A549 (cell line): ENCODE data around the gene DCTD.

Source experiments
- CEBPB ChIP-seq, 2 experiments: fragments of >200 bp in 1 of 2; sonication (Bioruptor Twin) in 1 of 2; formaldehyde crosslinking in 1 of 2; IDR thresholded peaks; 2 replicates each; pipeline ENCODE4 v1.6.1; 2012 to 2016
- EHMT2 ChIP-seq: fragments of 200-600 bp; sonication (generic); IDR thresholded peaks from 2 replicates; pipeline ENCODE4 v1.6.1; 2016; ENCODE audit warnings: antibody characterized with exemption, low read depth, mild to moderate bottlenecking, moderate library complexity
- RCOR1 ChIP-seq: fragments of 150-350 bp; IDR thresholded peaks from 2 replicates; pipeline ENCODE4 v1.6.1; 2014; ENCODE audit warnings: antibody characterized with exemption, low read length, low read depth
- RFX5 ChIP-seq: fragments of 450-650 bp; IDR thresholded peaks from 2 replicates; pipeline ENCODE4 v1.7.1; 2014; ENCODE audit warnings: antibody characterized with exemption, mild to moderate bottlenecking, moderate library complexity
- TF ChIP-seq, protein P1 (sequence below): fragments of >200 bp; sonication (Bioruptor Twin); formaldehyde crosslinking; IDR thresholded peaks from 3 replicates; pipeline ENCODE4 v1.5.1; 2016
- TF ChIP-seq, protein P2 (sequence below): fragments of 250-450 bp; sonication (Bioruptor Pico); IDR thresholded peaks from 2 replicates; pipeline ENCODE4 v1.5.0; 2021; ENCODE audit warnings: mild to moderate bottlenecking, moderate library complexity, borderline replicate concordance
- TF ChIP-seq, protein P3 (sequence below): fragments of 200-600 bp; sonication (generic); IDR thresholded peaks from 2 replicates; pipeline ENCODE4 v1.6.1; 2016; ENCODE audit warnings: antibody characterized with exemption, mild to moderate bottlenecking, moderate library complexity

DNA sequence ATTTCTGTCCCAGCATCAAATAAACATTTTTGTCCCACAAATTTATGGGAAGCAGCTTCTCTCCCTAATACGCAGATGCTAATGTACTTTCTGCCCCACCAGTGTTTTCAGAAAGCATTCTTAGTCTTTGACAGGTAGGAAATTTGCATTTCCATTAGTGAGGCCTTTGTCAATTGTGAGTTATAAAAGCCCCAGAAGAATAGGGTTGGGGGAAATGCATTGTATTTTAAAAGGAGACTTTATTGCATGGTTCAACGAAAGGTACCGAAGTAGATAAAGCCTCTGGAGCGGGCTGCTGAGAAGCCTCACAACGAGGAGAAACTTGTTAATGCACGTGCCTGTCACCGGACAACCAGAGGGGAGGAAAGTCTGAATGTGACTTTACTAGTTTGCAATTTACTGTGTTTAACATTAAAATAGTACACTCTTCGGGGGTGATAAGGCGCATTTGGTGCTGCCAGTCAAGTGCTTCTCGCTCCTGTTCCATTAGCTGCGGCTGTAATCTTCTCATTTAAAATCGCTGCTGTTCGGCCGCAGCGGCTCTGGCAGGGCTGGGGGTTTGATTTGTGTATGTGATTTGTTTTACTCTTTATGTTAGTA is 63.4 kb downstream of the DCTD start:
- TF ChIP-seq CEBPB (IDR thresholded peaks at IDR 0.05) = no peak
- TF ChIP-seq EHMT2 = no peak
- TF ChIP-seq RFX5 = no peak
- TF ChIP-seq, protein P1, sequence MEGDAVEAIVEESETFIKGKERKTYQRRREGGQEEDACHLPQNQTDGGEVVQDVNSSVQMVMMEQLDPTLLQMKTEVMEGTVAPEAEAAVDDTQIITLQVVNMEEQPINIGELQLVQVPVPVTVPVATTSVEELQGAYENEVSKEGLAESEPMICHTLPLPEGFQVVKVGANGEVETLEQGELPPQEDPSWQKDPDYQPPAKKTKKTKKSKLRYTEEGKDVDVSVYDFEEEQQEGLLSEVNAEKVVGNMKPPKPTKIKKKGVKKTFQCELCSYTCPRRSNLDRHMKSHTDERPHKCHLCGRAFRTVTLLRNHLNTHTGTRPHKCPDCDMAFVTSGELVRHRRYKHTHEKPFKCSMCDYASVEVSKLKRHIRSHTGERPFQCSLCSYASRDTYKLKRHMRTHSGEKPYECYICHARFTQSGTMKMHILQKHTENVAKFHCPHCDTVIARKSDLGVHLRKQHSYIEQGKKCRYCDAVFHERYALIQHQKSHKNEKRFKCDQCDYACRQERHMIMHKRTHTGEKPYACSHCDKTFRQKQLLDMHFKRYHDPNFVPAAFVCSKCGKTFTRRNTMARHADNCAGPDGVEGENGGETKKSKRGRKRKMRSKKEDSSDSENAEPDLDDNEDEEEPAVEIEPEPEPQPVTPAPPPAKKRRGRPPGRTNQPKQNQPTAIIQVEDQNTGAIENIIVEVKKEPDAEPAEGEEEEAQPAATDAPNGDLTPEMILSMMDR = no peak
- TF ChIP-seq, protein P2, sequence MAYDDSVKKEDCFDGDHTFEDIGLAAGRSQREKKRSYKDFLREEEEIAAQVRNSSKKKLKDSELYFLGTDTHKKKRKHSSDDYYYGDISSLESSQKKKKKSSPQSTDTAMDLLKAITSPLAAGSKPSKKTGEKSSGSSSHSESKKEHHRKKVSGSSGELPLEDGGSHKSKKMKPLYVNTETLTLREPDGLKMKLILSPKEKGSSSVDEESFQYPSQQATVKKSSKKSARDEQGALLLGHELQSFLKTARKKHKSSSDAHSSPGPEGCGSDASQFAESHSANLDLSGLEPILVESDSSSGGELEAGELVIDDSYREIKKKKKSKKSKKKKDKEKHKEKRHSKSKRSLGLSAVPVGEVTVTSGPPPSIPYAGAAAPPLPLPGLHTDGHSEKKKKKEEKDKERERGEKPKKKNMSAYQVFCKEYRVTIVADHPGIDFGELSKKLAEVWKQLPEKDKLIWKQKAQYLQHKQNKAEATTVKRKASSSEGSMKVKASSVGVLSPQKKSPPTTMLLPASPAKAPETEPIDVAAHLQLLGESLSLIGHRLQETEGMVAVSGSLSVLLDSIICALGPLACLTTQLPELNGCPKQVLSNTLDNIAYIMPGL (CRISPR knock-in tag) = no peak
- no peak for TF ChIP-seq RCOR1
- TF ChIP-seq, protein P3, sequence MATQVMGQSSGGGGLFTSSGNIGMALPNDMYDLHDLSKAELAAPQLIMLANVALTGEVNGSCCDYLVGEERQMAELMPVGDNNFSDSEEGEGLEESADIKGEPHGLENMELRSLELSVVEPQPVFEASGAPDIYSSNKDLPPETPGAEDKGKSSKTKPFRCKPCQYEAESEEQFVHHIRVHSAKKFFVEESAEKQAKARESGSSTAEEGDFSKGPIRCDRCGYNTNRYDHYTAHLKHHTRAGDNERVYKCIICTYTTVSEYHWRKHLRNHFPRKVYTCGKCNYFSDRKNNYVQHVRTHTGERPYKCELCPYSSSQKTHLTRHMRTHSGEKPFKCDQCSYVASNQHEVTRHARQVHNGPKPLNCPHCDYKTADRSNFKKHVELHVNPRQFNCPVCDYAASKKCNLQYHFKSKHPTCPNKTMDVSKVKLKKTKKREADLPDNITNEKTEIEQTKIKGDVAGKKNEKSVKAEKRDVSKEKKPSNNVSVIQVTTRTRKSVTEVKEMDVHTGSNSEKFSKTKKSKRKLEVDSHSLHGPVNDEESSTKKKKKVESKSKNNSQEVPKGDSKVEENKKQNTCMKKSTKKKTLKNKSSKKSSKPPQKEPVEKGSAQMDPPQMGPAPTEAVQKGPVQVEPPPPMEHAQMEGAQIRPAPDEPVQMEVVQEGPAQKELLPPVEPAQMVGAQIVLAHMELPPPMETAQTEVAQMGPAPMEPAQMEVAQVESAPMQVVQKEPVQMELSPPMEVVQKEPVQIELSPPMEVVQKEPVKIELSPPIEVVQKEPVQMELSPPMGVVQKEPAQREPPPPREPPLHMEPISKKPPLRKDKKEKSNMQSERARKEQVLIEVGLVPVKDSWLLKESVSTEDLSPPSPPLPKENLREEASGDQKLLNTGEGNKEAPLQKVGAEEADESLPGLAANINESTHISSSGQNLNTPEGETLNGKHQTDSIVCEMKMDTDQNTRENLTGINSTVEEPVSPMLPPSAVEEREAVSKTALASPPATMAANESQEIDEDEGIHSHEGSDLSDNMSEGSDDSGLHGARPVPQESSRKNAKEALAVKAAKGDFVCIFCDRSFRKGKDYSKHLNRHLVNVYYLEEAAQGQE = no peak
